Epithelial cell of proximal tubule (primary cell): ENCODE measurements around the gene DNASE1L3. TPM values are rescaled to one million over a fixed set of nuclear protein-coding genes. Genes with fewer than 3 reads are reported as not detected.

Experiments used
- DNase-seq: peaks from one replicate; pipeline ENCODE4 v3.0.0-alpha.2; 2011; ENCODE audit warnings: low read depth
- H3K4me3 ChIP-seq: 2 replicates; pipeline ENCODE4 v1.5.1; 2011; ENCODE audit warnings: low read depth, mild to moderate bottlenecking, low read length
- total RNA-seq: library from RNA; depleted of rRNA; stranded (reverse); fragments of >200 nt; gene quantifications from 2 replicates; pipeline ENCODE4 v1.2.3, GENCODE V29; 2015
- TF ChIP-seq, protein P1 (sequence below): conservative IDR thresholded peaks from 2 replicates; pipeline ENCODE4 v1.5.1; 2012; ENCODE audit warnings: low read depth, mild to moderate bottlenecking, low read length

The DNASE1L3 gene
- total RNA-seq, 1 donor from 2014 or later: not detected

GRCh38 chr3:58150810-58151199 is 60.0 kb downstream of the DNASE1L3 start:
- no peak for DNase-seq
- H3K4me3 ChIP-seq: no peak overlapping the region
- TF ChIP-seq, protein P1, sequence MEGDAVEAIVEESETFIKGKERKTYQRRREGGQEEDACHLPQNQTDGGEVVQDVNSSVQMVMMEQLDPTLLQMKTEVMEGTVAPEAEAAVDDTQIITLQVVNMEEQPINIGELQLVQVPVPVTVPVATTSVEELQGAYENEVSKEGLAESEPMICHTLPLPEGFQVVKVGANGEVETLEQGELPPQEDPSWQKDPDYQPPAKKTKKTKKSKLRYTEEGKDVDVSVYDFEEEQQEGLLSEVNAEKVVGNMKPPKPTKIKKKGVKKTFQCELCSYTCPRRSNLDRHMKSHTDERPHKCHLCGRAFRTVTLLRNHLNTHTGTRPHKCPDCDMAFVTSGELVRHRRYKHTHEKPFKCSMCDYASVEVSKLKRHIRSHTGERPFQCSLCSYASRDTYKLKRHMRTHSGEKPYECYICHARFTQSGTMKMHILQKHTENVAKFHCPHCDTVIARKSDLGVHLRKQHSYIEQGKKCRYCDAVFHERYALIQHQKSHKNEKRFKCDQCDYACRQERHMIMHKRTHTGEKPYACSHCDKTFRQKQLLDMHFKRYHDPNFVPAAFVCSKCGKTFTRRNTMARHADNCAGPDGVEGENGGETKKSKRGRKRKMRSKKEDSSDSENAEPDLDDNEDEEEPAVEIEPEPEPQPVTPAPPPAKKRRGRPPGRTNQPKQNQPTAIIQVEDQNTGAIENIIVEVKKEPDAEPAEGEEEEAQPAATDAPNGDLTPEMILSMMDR: no peak

GRCh38 chr3:58150130-58150809 is 60.5 kb downstream of the DNASE1L3 start:
- DNase-seq: no peak
- H3K4me3 ChIP-seq: no peak overlapping the region
- TF ChIP-seq, protein P1: no peak

GRCh38 chr3:58148049-58148448 is 62.7 kb downstream of the DNASE1L3 start:
- TF ChIP-seq, protein P1: no peak
- no peak for DNase-seq
- H3K4me3 ChIP-seq: no peak overlapping the region

DNA sequence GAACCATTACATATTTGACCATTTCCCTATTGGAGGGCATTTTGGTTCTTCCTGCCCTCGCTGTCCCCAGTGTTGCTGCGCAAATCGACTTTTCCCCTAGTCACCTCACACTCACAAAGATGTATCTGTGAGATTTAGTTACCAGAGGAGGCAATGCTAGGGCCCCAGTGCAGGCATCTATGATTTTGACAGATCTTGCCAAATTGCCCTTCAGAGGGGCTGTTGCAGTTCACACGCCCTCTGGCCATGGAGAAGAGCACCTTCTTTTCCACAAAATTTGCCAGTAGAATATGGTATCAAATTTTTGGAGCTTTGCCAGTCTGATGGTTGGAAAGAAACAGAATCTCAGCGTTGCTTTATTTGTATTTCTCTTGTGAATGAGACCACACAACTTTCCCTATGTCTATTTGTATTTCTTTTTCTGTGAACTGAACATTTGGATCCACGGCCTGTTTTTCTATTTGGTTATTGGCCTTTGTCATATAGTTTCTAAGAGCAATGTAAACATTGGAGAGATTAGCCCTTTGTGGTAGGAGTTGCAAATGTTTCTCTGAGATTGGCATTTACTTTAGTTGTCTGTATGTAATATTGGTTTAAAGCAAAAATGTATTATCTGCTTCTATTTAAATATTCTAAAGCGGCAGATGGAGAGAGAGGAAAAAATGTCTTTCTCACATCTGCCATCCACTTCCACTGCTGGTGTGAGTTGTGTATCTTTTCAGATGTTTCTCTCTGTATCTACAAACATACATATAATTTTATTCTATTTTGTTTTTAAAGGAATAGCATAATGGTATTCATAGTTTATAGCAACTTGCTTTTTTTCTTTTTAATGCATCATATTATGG is 66.1 kb downstream of the DNASE1L3 start:
- H3K4me3 ChIP-seq: no peak overlapping the region
- no peak for DNase-seq
- TF ChIP-seq, protein P1: no peak

DNA sequence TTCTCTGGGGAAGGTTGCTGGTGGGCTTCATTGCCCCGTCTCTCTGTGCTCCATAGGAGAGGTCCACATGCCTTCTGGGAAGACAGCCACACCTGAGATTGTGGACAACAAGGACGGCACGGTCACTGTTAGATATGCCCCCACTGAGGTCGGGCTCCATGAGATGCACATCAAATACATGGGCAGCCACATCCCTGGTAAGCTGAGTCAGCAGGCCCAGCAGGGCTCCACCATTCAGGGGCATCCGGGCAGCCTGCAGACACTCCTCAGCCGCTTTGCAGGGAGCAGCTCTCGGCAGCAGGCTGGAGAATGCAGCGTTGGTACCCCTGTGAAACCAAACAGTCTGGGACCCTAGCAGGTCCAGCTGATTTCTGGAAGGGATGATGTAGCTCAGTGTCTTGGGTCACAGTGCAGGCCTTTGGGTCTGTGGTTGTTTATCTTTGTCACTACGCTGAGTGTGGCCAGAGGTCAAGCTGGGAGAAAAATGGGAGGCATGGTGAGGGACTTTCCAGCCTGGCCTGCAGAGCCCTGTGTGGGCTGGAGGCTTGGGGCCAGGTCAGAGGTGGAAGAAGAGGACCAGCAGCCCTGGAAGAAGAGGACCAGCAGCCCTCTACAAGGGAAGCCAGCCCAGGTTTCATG is 67.2 kb downstream of the DNASE1L3 start:
- no peak overlapping the region for H3K4me3 ChIP-seq
- DNase-seq: no peak
- TF ChIP-seq, protein P1: no peak

Other genes with a start within 250 kb of the DNASE1L3 start
- gene FLNB, start 202.6 kb downstream of the DNASE1L3 start, total RNA-seq: 223 and 264 TPM in 2 replicates
- gene ABHD6, start 26.8 kb upstream of the DNASE1L3 start, total RNA-seq: 2.4 and 6.4 TPM in 2 replicates
- gene RPP14, start 95.3 kb upstream of the DNASE1L3 start, total RNA-seq: 7.6 and 14.8 TPM in 2 replicates
- 6.1 and 7.3 TPM in 2 replicates for gene HTD2, start 95.5 kb upstream of the DNASE1L3 start, total RNA-seq
- 10.1 and 12.4 TPM in 2 replicates for gene PXK, start 121.9 kb upstream of the DNASE1L3 start, total RNA-seq
- gene PDHB, start 222.9 kb upstream of the DNASE1L3 start, total RNA-seq: 99.5 and 103 TPM in 2 replicates